ENCODE measurements around the gene GLRX3.
"Not testable (repeated sequence)": the region's sequence is repeated elsewhere in the genome, so short reads cannot be mapped to it uniquely, and the experiment has no call there.

GLRX3 gene

GRCh38 chr10:130136226-130137089, at the start of gene GLRX3:
Gene GLRX3 (plus strand): TSS chr10:130136391. CDS start chr10:130136421, 30 bp downstream.
- no peak for FAIRE-seq

DNA sequence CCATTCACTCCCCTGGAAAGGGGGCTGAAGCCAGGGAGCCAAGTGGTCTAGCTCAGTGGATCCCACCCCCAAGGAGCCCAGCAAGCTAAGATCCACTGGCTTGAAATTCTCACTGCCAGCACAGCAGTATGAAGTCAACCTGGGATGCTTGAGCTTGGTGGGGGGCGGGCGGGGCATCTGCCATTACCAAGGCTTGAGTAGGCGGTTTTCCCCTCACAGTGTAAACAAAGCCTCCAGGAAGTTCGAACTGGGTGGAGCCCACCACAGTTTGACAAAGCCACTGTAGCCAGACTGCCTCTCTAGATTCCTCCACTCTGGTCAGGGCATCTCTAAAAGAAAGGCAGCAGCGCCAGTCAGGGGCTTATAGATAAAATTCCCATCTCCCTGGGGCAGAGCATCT, 45.6 kb upstream of the GLRX3 start:
- FAIRE-seq: not testable (repeated sequence)

DNA sequence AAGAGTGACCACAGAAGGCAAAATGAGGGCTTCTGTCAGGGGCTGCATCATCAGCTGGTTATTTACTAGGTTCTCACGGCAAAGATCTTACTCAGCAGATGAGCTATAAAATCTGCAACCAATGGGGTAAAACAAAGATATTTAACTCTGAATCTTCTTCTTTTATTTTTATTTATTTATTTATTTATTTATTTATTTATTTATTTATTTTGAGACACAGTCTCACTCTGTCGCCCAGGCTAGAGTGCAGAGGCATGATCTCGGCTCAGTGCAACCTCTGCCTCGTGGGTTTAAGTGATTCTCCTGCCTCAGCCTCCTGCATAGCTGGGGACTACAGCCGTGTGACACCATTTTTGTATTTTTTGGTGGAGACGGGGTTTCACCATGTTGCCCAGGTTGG, 36.8 kb upstream of the GLRX3 start:
- no peak for FAIRE-seq

DNA sequence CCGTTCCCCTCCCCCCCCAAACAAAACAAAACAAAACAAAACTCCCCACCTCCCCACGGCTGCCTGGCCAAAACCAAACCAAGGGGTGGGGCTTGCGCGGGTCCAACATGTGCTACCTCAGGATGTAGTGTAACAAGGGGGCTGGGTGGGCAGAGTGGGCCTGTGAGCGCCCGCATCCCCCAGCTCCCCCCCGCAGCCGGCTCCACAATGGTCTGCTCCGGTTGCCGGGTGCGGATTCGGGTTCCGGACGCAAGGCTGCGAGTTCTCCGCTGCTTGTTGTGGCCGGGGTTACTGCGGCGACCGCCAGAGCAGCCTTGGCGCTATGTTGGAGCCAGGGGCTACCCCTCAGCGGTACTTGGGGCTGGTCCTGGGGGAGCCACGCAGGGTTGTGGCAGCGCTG, 30.5 kb upstream of the GLRX3 start:
- FAIRE-seq: no peak

- FAIRE-seq: not testable (repeated sequence)
These were observed 28.0 kb upstream of the GLRX3 start for GRCh38 chr10:130108146-130108545.

GRCh38 chr10:130108934-130109604, 27.1 kb upstream of the GLRX3 start:
- no peak for FAIRE-seq

DNA sequence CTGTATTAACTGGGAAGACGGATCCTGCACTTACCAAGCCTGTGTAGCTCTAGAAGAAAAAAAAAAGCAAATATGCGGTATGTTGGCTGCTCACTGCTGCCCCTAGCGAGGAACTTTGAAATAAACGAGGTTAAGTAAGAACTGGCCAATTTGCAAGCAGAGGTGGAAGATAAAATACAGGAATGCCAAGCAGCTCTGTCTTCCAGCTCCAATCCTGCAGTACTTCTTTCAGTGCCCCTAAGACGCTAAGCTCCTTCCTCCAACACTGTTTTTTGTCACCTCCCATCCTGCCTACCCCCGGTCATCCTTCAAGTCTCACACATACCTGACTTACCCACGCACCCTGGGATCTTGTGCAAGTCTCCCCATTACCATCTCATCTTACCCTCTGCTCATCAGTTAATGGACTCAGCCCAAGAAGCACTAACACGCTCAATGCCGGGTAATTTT, 26.4 kb upstream of the GLRX3 start:
- no peak for FAIRE-seq

DNA sequence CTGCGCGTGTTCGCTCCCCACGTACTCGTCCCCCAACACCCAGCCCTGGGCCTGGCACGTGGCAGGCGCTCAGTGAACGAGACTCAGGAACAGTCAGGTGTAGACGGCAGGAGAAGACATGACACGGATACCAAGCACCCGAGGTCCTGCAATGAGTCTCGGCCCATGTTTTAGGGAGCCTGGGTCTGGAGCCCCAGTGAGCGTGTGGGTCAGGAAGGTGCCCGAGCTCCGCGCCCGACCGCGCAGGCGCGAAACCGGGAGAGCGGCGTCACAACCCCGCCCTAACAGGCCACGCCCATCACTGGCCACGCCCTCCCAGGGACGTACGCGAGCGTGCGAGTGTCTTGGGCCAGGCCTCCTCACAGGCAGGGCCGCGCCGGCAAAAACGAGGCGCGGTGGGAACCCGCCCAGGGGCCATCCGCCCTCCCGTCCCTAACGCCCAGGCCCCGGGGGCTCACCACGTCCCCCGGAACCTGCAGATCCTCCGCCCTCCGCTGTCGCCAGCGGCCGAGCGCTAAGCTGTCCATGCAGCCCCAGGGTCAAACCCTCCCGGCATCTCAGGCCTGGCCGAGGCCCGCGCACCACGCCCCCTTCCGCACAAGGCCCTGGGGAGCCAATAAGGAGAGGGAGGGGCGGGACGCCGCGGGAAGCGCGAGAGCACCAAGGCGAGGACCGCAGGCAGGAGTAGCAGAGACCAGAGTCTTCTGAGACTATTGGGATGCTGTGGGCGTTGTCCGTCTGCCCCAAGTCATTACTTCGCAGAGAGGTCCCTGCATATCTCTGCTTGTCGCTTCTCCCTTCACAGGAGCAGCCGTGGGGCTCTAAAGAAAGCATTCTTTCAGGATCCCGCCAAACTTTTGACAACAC, 25.7 kb upstream of the GLRX3 start, which contains the start of gene C10orf143:
Gene C10orf143, minus strand, starts transcription at position 585 of the 867 bp plus-strand sequence. Its CDS starts 58 bp downstream, at position 527.
- no peak for FAIRE-seq

DNA sequence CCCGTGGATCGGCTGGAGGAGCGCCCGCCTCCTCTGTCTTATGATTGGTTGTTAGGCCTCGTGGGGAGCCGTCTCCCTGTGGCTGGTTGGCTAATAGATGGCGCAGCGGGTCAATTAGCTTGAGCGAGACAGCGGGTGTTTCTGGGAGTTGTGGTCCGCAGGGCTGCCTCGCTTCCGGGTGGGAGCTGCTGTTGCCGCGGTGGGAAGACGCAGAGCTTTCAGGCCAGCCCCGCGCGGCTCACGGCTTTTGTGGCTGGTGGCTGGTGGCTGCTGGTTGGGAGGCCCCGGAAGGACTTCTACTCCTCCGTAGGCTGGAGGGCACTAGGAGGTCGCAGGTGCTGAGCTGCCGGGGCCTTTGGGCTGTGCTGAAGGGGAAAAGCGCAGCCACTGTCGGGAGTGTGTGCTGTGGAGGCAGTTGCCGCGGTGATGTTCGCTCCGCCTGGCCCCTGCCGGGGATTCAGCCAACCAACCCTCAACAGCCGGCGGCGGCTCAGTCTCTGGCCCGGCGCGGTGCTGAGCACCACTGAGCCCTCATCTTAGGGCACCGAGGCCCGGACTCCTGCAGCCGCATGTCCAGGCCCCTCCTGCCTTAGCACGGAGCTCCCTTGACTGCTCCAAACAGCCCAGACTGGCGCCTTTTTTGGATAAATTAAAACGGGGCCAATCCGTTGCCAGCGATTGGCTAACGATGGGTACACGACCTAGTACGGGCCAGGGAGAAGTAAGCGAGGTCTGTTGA, 24.9 kb upstream of the GLRX3 start:
- no peak for FAIRE-seq

DNA sequence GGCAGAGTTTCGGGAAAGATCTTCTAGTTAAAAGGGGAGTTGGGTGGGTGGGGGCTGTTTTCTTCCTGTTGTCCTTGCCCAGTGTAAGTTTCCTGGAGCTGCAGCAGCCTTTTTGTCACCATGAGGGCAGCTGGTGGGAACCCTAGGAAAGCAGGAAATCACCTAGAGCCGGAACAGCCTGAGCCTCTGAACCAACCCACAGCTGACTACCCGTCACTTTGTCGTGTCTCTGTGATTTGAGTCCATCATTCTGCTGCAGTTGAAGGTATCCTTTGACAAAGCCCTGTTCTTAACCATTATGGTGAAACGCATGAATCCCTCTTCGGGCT, 24.4 kb upstream of the GLRX3 start:
- no peak for FAIRE-seq

DNA sequence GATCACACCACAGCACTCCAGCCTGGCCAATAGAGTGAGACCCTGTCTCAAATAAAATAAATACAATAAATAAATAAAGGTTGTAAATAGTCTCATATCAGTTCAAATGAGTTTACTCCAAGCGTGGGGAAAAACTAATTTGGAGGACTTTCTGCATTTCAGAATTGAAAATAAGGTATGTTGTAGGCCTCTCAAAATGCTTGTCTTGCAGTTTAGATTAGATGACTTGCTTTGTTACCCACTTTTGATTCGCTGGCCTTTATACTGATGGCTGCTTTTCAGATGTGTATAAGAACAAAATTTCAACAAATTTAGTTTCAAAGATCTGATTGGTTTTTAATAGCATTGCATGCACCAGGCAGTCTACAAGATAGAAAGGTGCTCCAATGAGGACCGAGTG, 23.4 kb upstream of the GLRX3 start:
- no peak for FAIRE-seq

DNA sequence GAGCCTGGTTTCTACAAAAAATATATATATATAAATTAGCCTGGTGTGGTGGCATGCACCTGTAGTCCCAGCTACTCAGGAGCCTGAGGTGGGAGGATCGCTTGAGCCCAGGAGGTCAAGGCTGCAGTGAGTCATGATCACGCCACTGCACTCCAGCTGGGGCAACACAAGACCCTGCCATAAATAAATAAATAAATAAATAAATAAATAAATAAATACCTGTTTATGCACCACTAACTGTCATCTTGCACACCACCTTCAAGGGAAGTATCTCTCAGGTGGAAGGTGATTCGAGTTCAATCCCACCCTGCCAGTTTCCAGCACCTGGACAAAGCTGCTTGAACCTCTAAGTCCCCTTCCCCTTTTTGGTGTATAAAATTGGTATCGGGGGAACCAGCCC, 19.2 kb upstream of the GLRX3 start:
- not testable (repeated sequence) for FAIRE-seq

DNA sequence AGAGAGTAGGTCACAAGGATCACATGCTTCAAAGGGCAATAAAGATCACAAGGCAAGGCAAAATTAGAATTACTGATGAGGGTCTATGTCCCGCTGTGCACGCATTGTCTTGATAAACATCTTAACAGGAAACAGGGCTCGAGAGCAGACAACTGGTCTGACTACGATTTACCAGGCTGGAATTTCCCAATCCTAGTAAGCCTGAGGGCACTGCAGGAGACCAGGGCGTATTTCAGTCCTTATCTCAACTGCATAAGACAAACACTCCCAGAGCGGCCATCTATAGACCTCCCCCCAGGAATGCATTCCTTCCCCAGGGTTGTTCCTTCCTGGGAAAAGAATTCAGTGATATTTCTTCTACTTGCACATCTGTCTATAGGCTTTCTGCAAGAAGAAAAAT, 18.7 kb upstream of the GLRX3 start:
- not testable (repeated sequence) for FAIRE-seq

- no peak for FAIRE-seq
These were observed 14.6 kb upstream of the GLRX3 start for GRCh38 chr10:130121486-130122079.

DNA sequence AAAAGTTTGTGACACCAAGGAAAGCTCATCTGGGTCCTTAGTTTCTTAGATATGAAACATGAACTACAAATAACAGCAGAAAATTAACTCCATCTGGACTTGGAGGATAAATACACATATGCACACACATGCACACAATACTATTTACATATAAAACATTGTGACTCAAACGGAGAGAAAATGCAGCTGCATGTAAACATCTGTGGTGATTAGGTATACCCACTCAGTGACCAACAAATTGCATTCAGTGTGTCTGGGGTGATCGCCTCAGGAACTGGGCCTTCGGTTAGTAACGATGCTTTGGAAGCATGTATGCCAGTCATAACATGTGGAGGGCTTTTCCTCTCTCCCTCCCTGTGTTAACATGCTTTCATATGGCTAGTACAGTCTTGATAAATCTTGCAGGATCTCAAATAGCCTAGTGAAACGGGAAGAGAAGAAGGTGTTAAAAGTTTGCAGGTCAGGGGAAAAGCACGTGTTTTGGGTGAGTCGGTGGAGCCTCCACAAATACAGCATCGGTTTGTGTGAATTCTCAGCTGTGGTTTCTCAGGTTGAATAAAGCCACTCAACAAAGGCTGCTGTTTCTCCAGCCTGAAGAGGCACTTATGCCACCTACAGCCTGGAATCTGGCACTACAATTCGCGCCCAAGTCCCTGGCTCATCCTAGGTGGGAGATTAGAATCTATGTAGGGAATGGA, 8.7 kb upstream of the GLRX3 start:
- no peak for FAIRE-seq

GRCh38 chr10:130128062-130128781, 8.0 kb upstream of the GLRX3 start:
- no peak for FAIRE-seq

DNA sequence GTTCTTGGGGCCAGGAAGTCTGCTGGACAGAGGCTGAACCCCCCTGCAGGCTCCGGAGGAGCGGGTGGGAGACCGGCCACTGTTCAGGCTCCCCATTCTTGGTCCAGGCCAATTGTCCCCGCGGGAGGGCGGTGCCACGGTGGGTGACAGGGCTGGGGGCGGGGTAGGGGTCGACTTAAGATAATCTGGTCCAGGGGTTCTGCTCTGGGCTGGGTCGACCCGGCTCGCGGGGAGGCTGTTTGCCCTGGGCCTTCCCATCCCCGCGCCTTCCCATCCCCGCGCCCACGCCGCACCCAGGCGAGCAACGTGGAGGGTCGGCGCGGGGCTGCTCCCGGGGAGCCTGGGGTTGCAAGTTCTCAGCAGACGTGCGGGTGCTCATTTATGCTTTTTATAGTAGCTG, 7.3 kb upstream of the GLRX3 start:
- no peak for FAIRE-seq

DNA sequence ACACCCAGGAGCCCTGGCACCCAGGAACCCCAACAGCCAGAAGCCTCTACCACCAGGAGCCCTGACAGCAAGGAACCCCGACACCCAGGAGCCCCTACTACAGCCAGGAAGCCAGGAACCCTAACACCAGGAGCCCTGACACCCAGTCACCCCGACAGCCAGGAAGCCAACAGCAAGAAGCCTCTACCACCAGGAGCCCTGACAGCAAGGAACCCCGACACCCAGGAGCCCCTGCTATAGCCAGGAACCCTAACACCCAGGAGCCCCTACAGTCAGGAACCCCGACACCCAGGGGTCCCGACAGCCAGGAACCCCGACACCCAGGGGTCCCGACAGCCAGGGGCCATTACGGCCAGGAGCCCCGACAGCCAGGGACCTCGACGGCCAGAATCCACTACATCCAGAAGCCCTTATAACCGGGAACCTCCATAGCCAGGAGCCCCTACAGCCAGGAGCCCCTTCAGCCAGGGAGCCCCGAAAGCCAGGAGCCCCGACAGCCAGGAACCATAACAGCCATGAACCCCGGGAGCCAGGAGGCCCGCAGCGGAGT, 440 bp upstream of the GLRX3 start:
- FAIRE-seq: no peak

DNA sequence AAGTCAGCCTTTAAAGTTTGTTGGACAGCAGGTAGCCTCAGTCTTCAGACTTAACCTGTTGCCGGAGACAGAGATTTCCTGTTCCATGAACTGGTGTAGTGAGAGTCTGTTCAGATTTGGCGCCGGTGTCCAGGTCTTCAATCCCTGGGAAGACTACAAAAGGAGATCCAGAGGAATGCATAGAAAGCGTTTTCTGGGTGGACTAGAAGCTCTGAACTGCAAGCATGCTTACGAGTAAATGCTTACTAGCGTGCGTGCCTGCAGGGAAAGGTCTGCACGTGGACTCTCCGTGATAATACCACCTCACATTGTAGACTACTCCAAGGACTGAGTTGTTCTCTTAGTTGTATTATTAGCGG, 878 bp downstream of the GLRX3 start:
- no peak for FAIRE-seq

All from colon (tissue), 2 donors.